Smooth muscle cell (in vitro differentiated cells): ENCODE measurements around the gene PRDM2. TPM values are rescaled to one million over a fixed set of nuclear protein-coding genes. Genes with fewer than 3 reads are reported as not detected.

Experiments
- DNase-seq: peaks from one replicate; lab custom pipeline; 2025; ENCODE audit not compliant: unreplicated experiment; lab: John Stamatoyannopoulos, UW
- H2AFZ ChIP-seq: fragments of 200-600 bp; sonication (generic); 2 replicates; pipeline ENCODE4 v1.6.0; 2016; ENCODE audit warnings: antibody characterized with exemption, low read depth, mild to moderate bottlenecking
- H3F3A ChIP-seq: fragments of 200-600 bp; sonication (generic); 2 replicates; pipeline ENCODE4 v1.6.0; 2017; ENCODE audit warnings: antibody characterized with exemption, low read depth
- H3K27ac ChIP-seq: fragments of 200-600 bp; sonication (generic); 2 replicates; pipeline ENCODE4 v1.5.1; 2016; ENCODE audit warnings: low read depth, mild to moderate bottlenecking
- H3K27me3 ChIP-seq: fragments of 200-600 bp; sonication (generic); 2 replicates; pipeline ENCODE4 v1.6.1; 2016; ENCODE audit warnings: low read depth, mild to moderate bottlenecking
- H3K36me3 ChIP-seq: fragments of 200-600 bp; sonication (generic); 2 replicates; pipeline ENCODE4 v1.5.1; 2016; ENCODE audit warnings: low read depth
- H3K4me1 ChIP-seq: fragments of 200-600 bp; sonication (generic); 2 replicates; pipeline ENCODE4 v1.5.1; 2016; ENCODE audit warnings: low read depth
- H3K4me2 ChIP-seq: fragments of 200-600 bp; sonication (generic); 2 replicates; pipeline ENCODE4 v1.6.0; 2016; ENCODE audit warnings: mild to moderate bottlenecking
- H3K4me3 ChIP-seq: fragments of 200-600 bp; sonication (generic); 2 replicates; pipeline ENCODE4 v1.5.1; 2016; ENCODE audit warnings: mild to moderate bottlenecking
- H3K79me2 ChIP-seq: fragments of 200-600 bp; sonication (generic); 2 replicates; pipeline ENCODE4 v1.6.0; 2016; ENCODE audit warnings: low read depth, mild to moderate bottlenecking
- H3K9ac ChIP-seq: fragments of 200-600 bp; sonication (generic); 2 replicates; pipeline ENCODE4 v1.6.0; 2016; ENCODE audit warnings: low read depth
- H3K9me3 ChIP-seq: fragments of 200-600 bp; sonication (generic); replicated peaks from 2 replicates; pipeline ENCODE4 v1.5.1; 2016; ENCODE audit warnings: low read depth
- H4K20me1 ChIP-seq: fragments of 200-600 bp; sonication (generic); 2 replicates; pipeline ENCODE4 v1.6.0; 2016; ENCODE audit warnings: low read depth
- WGBS: methylation state at CpG from one replicate; pipeline ENCODE4 v1.1.7; 2016; ENCODE audit warnings: low lambda C conversion rate; 5-methylcytosine and 5-hydroxymethylcytosine counted together
- polyA plus RNA-seq: library from polyadenylated mRNA; unstranded; fragments of >200 nt; fragmentation: Nextera tagmentation; extraction: Ambion mirVana; gene quantifications from 2 replicates; pipeline ENCODE4 v1.2.1, GENCODE V29; 2016
- total RNA-seq: library from RNA; depleted of rRNA; stranded (reverse); fragments of >200 nt; gene quantifications from 2 replicates; pipeline ENCODE4 v1.2.3, GENCODE V29; 2014
- TF ChIP-seq, protein P1 (sequence below): fragments of 200-600 bp; sonication (generic); IDR thresholded peaks from 2 replicates; pipeline ENCODE4 v1.5.1; 2017; ENCODE audit warnings: borderline replicate concordance, mild to moderate bottlenecking, antibody characterized with exemption; ENCODE audit not compliant: insufficient read depth, poor library complexity, severe bottlenecking

PRDM2 gene
- total and polyA plus RNA-seq, 2 experiments from 2014 or later: 19.8 to 20.0 TPM

DNA sequence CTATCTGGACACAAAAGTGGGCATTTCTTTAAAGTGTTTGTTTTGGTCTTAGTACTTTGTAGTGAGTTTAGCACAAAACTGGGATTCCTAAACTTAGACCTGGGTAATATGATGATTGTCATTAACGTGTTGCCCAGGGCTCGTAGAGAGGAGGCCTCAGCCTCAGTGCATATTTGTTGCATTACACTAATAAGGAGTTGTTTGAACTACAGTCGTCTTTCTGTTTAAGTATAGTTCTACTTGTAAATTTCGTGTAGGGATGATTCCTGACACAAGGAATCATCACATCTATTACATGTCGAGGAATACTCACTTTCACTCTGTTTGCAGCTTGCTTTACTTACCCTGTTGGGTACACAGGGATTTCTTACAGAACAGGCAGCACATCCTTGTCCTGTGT is 85.0 kb downstream of the PRDM2 start:
- TF ChIP-seq, protein P1, sequence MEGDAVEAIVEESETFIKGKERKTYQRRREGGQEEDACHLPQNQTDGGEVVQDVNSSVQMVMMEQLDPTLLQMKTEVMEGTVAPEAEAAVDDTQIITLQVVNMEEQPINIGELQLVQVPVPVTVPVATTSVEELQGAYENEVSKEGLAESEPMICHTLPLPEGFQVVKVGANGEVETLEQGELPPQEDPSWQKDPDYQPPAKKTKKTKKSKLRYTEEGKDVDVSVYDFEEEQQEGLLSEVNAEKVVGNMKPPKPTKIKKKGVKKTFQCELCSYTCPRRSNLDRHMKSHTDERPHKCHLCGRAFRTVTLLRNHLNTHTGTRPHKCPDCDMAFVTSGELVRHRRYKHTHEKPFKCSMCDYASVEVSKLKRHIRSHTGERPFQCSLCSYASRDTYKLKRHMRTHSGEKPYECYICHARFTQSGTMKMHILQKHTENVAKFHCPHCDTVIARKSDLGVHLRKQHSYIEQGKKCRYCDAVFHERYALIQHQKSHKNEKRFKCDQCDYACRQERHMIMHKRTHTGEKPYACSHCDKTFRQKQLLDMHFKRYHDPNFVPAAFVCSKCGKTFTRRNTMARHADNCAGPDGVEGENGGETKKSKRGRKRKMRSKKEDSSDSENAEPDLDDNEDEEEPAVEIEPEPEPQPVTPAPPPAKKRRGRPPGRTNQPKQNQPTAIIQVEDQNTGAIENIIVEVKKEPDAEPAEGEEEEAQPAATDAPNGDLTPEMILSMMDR: no peak
- Histone ChIP-seq H3K4me2 (peak overlapping the region; percentile 38), H3K27me3 (no peaks in the 10 kb centered on the region), H3K4me3 (no peak overlapping the region), H3F3A (peaks cover 7% of the 10 kb centered on the region), H3K9me3 (no peaks in the 10 kb centered on the region), H2AFZ (no peak overlapping the region), H4K20me1 (peaks cover 98% of the 10 kb centered on the region), H3K27ac (peak overlapping the region; percentile 34), H3K79me2 (peaks cover 76% of the 10 kb centered on the region), H3K9ac (peak overlapping the region; percentile 4), H3K4me1 (peaks cover 8% of the 10 kb centered on the region), H3K36me3 (no peaks in the 10 kb centered on the region)
- DNase-seq: no peak
- WGBS: 34% methylated on average over 5 of the region's 5 CpGs

DNA sequence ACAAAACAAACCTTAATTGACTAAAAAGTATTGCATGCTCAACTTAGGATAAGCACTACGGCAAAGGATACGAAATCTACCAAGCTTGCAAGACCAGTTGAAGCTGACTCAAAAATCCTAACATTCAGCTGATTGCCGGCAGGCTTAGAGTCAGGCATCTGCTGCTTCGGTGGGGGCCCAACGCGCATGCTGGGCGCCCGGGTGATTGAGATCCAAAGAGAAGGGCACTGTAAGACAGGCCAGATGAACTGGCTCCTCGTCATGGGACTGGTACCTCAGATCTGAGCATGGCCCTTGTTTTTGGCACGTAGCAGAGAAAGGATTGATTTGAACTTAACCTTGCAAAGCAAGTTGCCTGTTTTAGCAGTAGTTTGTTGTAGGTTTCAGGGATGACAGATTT is 86.6 kb downstream of the PRDM2 start:
- Histone ChIP-seq H3K4me1 (peaks cover 8% of the 10 kb centered on the region), H2AFZ (no peak overlapping the region), H3K79me2 (peaks cover 78% of the 10 kb centered on the region), H3F3A (peaks cover 7% of the 10 kb centered on the region), H3K9ac (no peak overlapping the region), H3K27ac (no peak overlapping the region), H3K4me2 (no peak overlapping the region), H3K27me3 (no peaks in the 10 kb centered on the region), H3K4me3 (no peak overlapping the region), H3K9me3 (no peaks in the 10 kb centered on the region), H4K20me1 (peaks cover 98% of the 10 kb centered on the region), H3K36me3 (no peaks in the 10 kb centered on the region)
- TF ChIP-seq, protein P1: no peak
- no peak for DNase-seq
- WGBS: 88% methylated on average over 10 of the region's 10 CpGs

DNA sequence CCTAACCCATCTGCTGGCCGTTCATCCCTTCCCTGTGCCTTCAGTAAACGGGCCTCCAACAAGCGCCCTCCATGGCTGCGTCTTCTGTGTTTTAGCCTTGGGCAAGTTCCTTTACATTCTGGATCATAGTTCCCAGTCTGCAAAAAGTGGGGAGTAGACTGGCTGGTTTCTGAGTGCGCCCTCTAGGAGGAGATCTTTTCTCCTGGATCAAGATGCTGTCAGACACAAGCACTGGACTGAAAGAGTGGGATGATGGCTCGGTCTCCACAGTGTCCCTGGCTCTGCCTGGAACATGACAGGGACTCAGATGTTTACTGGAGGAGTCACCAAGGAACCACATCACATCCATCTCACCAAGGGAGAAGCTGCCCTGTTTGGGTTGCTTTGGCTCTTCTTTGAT is 88.8 kb downstream of the PRDM2 start:
- no peak for DNase-seq
- TF ChIP-seq, protein P1: no peak
- H3K79me2 ChIP-seq: peaks cover 62% of the 10 kb centered on the region
- no peak overlapping the region for H2AFZ ChIP-seq
- H3K9me3 ChIP-seq: no peaks in the 10 kb centered on the region
- H3K4me3 ChIP-seq: no peak overlapping the region
- no peaks in the 10 kb centered on the region for H3F3A ChIP-seq
- H3K27me3 ChIP-seq: no peaks in the 10 kb centered on the region
- WGBS: 94% methylated on average over 6 of the region's 6 CpGs
- peaks cover 98% of the 10 kb centered on the region for H4K20me1 ChIP-seq
- no peak overlapping the region for H3K27ac ChIP-seq
- no peak overlapping the region for H3K9ac ChIP-seq
- peaks cover 3% of the 10 kb centered on the region for H3K4me1 ChIP-seq
- H3K4me2 ChIP-seq: no peak overlapping the region
- H3K36me3 ChIP-seq: no peaks in the 10 kb centered on the region

DNA sequence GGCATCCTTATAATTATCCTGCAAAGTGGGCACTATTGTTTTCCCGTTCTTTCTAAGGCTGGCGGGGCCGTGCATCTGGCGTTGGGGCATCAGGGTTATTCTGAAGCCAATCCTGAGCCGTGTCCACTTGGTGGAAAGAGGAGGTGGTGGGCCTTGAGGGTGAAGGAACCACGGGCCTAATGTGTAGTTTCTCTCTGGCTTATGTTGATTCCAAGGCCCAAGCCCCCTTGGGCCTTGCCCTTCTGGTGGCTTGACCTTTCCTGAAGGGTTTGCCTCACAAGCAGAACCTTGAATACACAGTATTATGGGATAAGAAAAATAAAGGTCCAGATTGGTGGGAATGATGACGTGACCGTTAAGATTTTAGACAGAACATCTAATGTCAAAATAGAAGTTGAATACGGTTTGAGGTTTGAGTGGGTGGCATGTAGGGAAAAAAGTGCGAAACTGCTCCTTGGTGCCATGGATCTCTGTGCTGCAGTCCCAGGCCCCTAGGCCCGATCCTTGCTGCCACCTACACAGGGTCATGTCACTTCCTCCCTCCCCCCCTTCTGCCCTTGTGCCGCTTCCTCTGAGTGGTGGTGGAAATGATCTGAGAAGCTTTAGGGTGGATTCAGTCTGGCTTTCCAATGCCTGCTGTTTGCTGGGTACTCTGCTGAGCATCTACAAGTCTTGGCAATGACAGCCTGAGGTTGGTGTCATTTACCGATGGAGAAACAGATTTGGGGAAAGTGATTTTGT is 90.5 kb downstream of the PRDM2 start:
- no peak overlapping the region for H3K4me2 ChIP-seq
- H4K20me1 ChIP-seq: peaks cover 97% of the 10 kb centered on the region
- no peak overlapping the region for H3K27ac ChIP-seq
- DNase-seq: no peak
- H3K9me3 ChIP-seq: no peaks in the 10 kb centered on the region
- H3K36me3 ChIP-seq: no peaks in the 10 kb centered on the region
- H3K4me1 ChIP-seq: no peaks in the 10 kb centered on the region
- no peak overlapping the region for H2AFZ ChIP-seq
- no peak overlapping the region for H3K4me3 ChIP-seq
- TF ChIP-seq, protein P1: no peak
- 97% methylated on average over 13 of the region's 13 CpGs for WGBS
- peaks cover 54% of the 10 kb centered on the region for H3K79me2 ChIP-seq
- no peaks in the 10 kb centered on the region for H3K27me3 ChIP-seq
- no peaks in the 10 kb centered on the region for H3F3A ChIP-seq
- H3K9ac ChIP-seq: no peak overlapping the region
